ENCODE results near the gene DNM2.
"Not testable (repeated sequence)": the region's sequence is repeated elsewhere in the genome, so short reads cannot be mapped to it uniquely, and the experiment has no call there.

Gene DNM2

GRCh38 chr19:10717356-10718204 is at the start of gene DNM2:
Gene DNM2 (plus strand): TSS chr19:10718079. CDS start chr19:10718243, 164 bp downstream.
- peak; percentile 99 for DNase-seq (ENCODE audit: low spot score)

GRCh38 chr19:10669246-10669645 is 48.6 kb upstream of the DNM2 start:
- no peak for DNase-seq (ENCODE audit: low spot score)

- DNase-seq (ENCODE audit: low spot score) = peak; percentile 79
These were observed 47.7 kb upstream of the DNM2 start for GRCh38 chr19:10670182-10670581.

- no peak for DNase-seq (ENCODE audit: low spot score)
These were observed 46.7 kb upstream of the DNM2 start for GRCh38 chr19:10670876-10671804.

- DNase-seq (ENCODE audit: low spot score) = not testable (repeated sequence)
These were observed 46.0 kb upstream of the DNM2 start for GRCh38 chr19:10671922-10672321.

GRCh38 chr19:10675214-10675613 is 42.7 kb upstream of the DNM2 start:
- not testable (repeated sequence) for DNase-seq (ENCODE audit: low spot score)

- no peak for DNase-seq (ENCODE audit: low spot score)
These were observed 40.1 kb upstream of the DNM2 start for GRCh38 chr19:10677751-10678150.

GRCh38 chr19:10678813-10679212 is 39.1 kb upstream of the DNM2 start:
- DNase-seq (ENCODE audit: low spot score) = no peak

- no peak for DNase-seq (ENCODE audit: low spot score)
These were observed 38.1 kb upstream of the DNM2 start for GRCh38 chr19:10679743-10680142.

- DNase-seq (ENCODE audit: low spot score) = no peak
These were observed 37.2 kb upstream of the DNM2 start for GRCh38 chr19:10680545-10681135.

GRCh38 chr19:10681658-10682057 is 36.2 kb upstream of the DNM2 start:
- DNase-seq (ENCODE audit: low spot score) = no peak

- no peak for DNase-seq (ENCODE audit: low spot score)
These were observed 35.3 kb upstream of the DNM2 start for GRCh38 chr19:10682397-10683063.

- DNase-seq (ENCODE audit: low spot score) = no peak
These were observed 34.8 kb upstream of the DNM2 start for GRCh38 chr19:10683064-10683426.

- no peak for DNase-seq (ENCODE audit: low spot score)
These were observed 34.3 kb upstream of the DNM2 start for GRCh38 chr19:10683582-10683981.

- no peak for DNase-seq (ENCODE audit: low spot score)
These were observed 32.7 kb upstream of the DNM2 start for GRCh38 chr19:10685210-10685609.

GRCh38 chr19:10686193-10686592 is 31.7 kb upstream of the DNM2 start:
- DNase-seq (ENCODE audit: low spot score) = no peak

GRCh38 chr19:10686661-10687517 is 31.0 kb upstream of the DNM2 start:
- DNase-seq (ENCODE audit: low spot score) = no peak

- no peak for DNase-seq (ENCODE audit: low spot score)
These were observed 30.2 kb upstream of the DNM2 start for GRCh38 chr19:10687518-10688288.

GRCh38 chr19:10688545-10689280 is 29.2 kb upstream of the DNM2 start:
- no peak for DNase-seq (ENCODE audit: low spot score)
